ENCODE measurements around the gene LRRIQ1. TPM values are rescaled to one million over a fixed set of nuclear protein-coding genes. Genes with fewer than 3 reads are reported as not detected.

Gene LRRIQ1
- total and polyA plus RNA-seq, 2 experiments from 2014 or later: 1.4 to 4.0 TPM

GRCh38 chr12:85283560-85283959 is 247.4 kb downstream of the LRRIQ1 start:
- no peak overlapping the region for H3K27ac Mint-ChIP-seq
- TF ChIP-seq ZNF114 (CRISPR knock-in tag; IDR thresholded peaks at IDR 0.05): no peak
- TF ChIP-seq ZNF331 (CRISPR knock-in tag; IDR thresholded peaks at IDR 0.05; ENCODE audit: low read depth): no peak
- no peak for TF ChIP-seq STAT1 (IDR thresholded peaks at IDR 0.05; ENCODE audit: unreplicated experiment)
- TF ChIP-seq ZNF462 (CRISPR knock-in tag; IDR thresholded peaks at IDR 0.05): no peak
- no peak for TF ChIP-seq CTCF (conservative IDR thresholded peaks at IDR 0.05; ENCODE audit: low read depth in 2 of 2)
- TF ChIP-seq EZH2phosphoT487 (IDR thresholded peaks at IDR 0.05; ENCODE audit: unreplicated experiment): no peak
- TF ChIP-seq POLR2AphosphoS5 (IDR thresholded peaks at IDR 0.05; ENCODE audit: low read depth): no peak
- TF ChIP-seq JUNB (IDR thresholded peaks at IDR 0.05; ENCODE audit: unreplicated experiment): no peak
- H3K4me2 ChIP-seq: no peak overlapping the region
- H3K27me3 Mint-ChIP-seq (ENCODE audit: insufficient read depth, low read depth, poor library complexity): peaks cover 28% of the 10 kb centered on the region
- H3K4me1 Mint-ChIP-seq: peaks cover 9% of the 10 kb centered on the region
- DNase-seq (ENCODE audit: low spot score) (peak; percentile 22), ATAC-seq (no peak)
- no peaks in the 10 kb centered on the region for H3K9me2 ChIP-seq (ENCODE audit: insufficient read depth)
- H4K20me1 ChIP-seq (replicated peaks; ENCODE audit: insufficient read depth): no peaks in the 10 kb centered on the region
- peaks cover 34% of the 10 kb centered on the region for H3K27me3 ChIP-seq (ENCODE audit: insufficient read depth)
- H3F3A ChIP-seq (replicated peaks; ENCODE audit: low read depth): no peaks in the 10 kb centered on the region
- H3K9me3 Mint-ChIP-seq: no peaks in the 10 kb centered on the region
- H3K27ac ChIP-seq (ENCODE audit: low read depth): no peak overlapping the region
- no peaks in the 10 kb centered on the region for H3K79me2 ChIP-seq (replicated peaks; ENCODE audit: insufficient read depth)
- H3K4me3 ChIP-seq: no peak overlapping the region
- peaks cover 22% of the 10 kb centered on the region; the same call in 1 of the 2 replicates for H3K4me1 ChIP-seq (ENCODE audit: insufficient read depth)
- no peaks in the 10 kb centered on the region for H3K36me3 Mint-ChIP-seq (ENCODE audit: low read depth)
- no peak overlapping the region for H2AFZ ChIP-seq
- no peaks in the 10 kb centered on the region for H3K36me3 ChIP-seq (ENCODE audit: insufficient read depth)
- H3K4me3 Mint-ChIP-seq: no peak overlapping the region

Other genes starting within 250 kb of the LRRIQ1 start
- 22.9 and 27.9 TPM in 2 replicates for gene SLC6A15, start 123.6 kb upstream of the LRRIQ1 start, total RNA-seq (2014; rRNA removed; shearing (Covaris generic))
- gene SLC6A15, start 123.6 kb upstream of the LRRIQ1 start, polyA plus RNA-seq (2016; fragmentation: Nextera tagmentation; extraction: Ambion mirVana): 11.7 and 12.1 TPM in 2 replicates
- 0.50 and 0.80 TPM in 2 replicates for gene TSPAN19, start 74 bp upstream of the LRRIQ1 start, total RNA-seq (2014; rRNA removed; shearing (Covaris generic))
- 0.44 and 0.45 TPM in 2 replicates for gene TSPAN19, start 74 bp upstream of the LRRIQ1 start, polyA plus RNA-seq (2016; fragmentation: Nextera tagmentation; extraction: Ambion mirVana)
- gene ALX1, start 243.9 kb downstream of the LRRIQ1 start, total RNA-seq (2014; rRNA removed; shearing (Covaris generic)): 0.49 and 1.2 TPM in 2 replicates
- 0.70 and 1.1 TPM in 2 replicates for gene ALX1, start 243.9 kb downstream of the LRRIQ1 start, polyA plus RNA-seq (2016; fragmentation: Nextera tagmentation; extraction: Ambion mirVana)

All from GM23338 (cell line).